Peyer's patch (tissue), 4 donors: Measurements from ENCODE around the gene TRIM14. TPM values are rescaled to one million over a fixed set of nuclear protein-coding genes. Genes with fewer than 3 reads are reported as not detected.

Experiments used
- DNase-seq, 3 donors: peaks; one replicate each; pipeline ENCODE4 v3.0.0-alpha.2; 2017 to 2019
- H3K27ac ChIP-seq, 4 donors: fragments of 200-600 bp; sonication (generic); one replicate each; pipeline ENCODE4 v1.5.1; 2016 to 2019
- H3K27me3 ChIP-seq, 2 donors: fragments of 200-600 bp; sonication (generic); one replicate each; pipeline ENCODE4 v1.5.1; 2019
- H3K36me3 ChIP-seq, 3 donors: fragments of 200-600 bp; sonication (generic); one replicate each; pipeline ENCODE4 v1.5.1; 2016 to 2019
- H3K4me1 ChIP-seq, 4 donors: fragments of 200-600 bp; sonication (generic); one replicate each; pipeline ENCODE4 v1.5.1; 2016 to 2019
- H3K4me3 ChIP-seq, 4 donors: fragments of 200-600 bp; sonication (generic); 1 replicate in 3 of 4; 2 replicates in 1 of 4; pipeline ENCODE4 v1.5.1; 2016 to 2019; ENCODE audit warnings: mild to moderate bottlenecking in 1 of 4
- H3K9me3 ChIP-seq, 4 donors: fragments of 200-600 bp; sonication (generic); one replicate each; pipeline ENCODE4 v1.5.1; 2016 to 2019; ENCODE audit warnings: mild to moderate bottlenecking in 1 of 4
- CTCF ChIP-seq, 6 experiments: fragments of 450-650 bp in 4 of 6; fragments of 200-600 bp in 2 of 6; sonication (generic) in 1 of 6; IDR thresholded peaks; one replicate each; pipeline ENCODE4 v1.5.1; 2017 to 2019; ENCODE audit warnings: antibody characterized with exemption in 6 of 6, mild to moderate bottlenecking in 3 of 6, moderate library complexity in 1 of 6
- POLR2A ChIP-seq, 2 donors: fragments of 450-650 bp; IDR thresholded peaks; one replicate each; pipeline ENCODE4 v1.5.1; 2017; ENCODE audit warnings: antibody characterized with exemption in 2 of 2, mild to moderate bottlenecking in 2 of 2, moderate library complexity in 2 of 2
- total RNA-seq, 4 donors: library from RNA; depleted of rRNA; stranded (reverse); fragments of >200 nt; gene quantifications; one replicate each; pipeline ENCODE4 v1.1.0, GENCODE V29; 2016

The TRIM14 gene
- total RNA-seq, 4 donors from 2014 or later, result 61.1 to 101 (median 72.0) TPM

GRCh38 chr9:98074115-98074990 lies 44.7 kb downstream of the TRIM14 start:
- H3K27me3 ChIP-seq, result no peaks in the 10 kb centered on the region
- no peak overlapping the region for H3K4me3 ChIP-seq
- H3K4me1 ChIP-seq, result peaks cover 0 to 41% (median 6%) of the 10 kb centered on the region in 4 donors
- H3K9me3 ChIP-seq, result no peaks in the 10 kb centered on the region
- H3K27ac ChIP-seq, result peak overlapping the region; percentile 51 to 91 (median 80)
- peaks cover 0 to 17% (median 0%) of the 10 kb centered on the region in 3 donors for H3K36me3 ChIP-seq
- peak; percentile 64 to 89 (median 77) for DNase-seq
- TF ChIP-seq CTCF (IDR thresholded peaks at IDR 0.05) (peak; percentile 82 to 98 (median 92)), POLR2A (IDR thresholded peaks at IDR 0.05) (no peak)

GRCh38 chr9:98071737-98072136 lies 47.3 kb downstream of the TRIM14 start:
- Histone ChIP-seq H3K9me3 (no peaks in the 10 kb centered on the region), H3K27me3 (no peaks in the 10 kb centered on the region), H3K4me3 (no peak overlapping the region), H3K4me1 (peaks cover 0 to 41% (median 6%) of the 10 kb centered on the region in 4 donors), H3K36me3 (peaks cover 0 to 4% (median 0%) of the 10 kb centered on the region in 3 donors), H3K27ac (peak overlapping the region in 3 of 4 donors; percentile 78 to 91 (median 82))
- TF ChIP-seq POLR2A (IDR thresholded peaks at IDR 0.05) (no peak), CTCF (IDR thresholded peaks at IDR 0.05) (no peak)
- DNase-seq, result peak in 2 of 3 donors; percentile 61 to 74

- no peak for DNase-seq
- Histone ChIP-seq H3K27me3 (no peaks in the 10 kb centered on the region), H3K4me1 (peaks cover 0 to 41% (median 6%) of the 10 kb centered on the region in 4 donors), H3K9me3 (no peaks in the 10 kb centered on the region), H3K36me3 (peaks cover 0 to 9% (median 0%) of the 10 kb centered on the region in 3 donors), H3K27ac (peak overlapping the region in 2 of 4 donors; percentile 82 to 91), H3K4me3 (no peak overlapping the region)
- no peak for TF ChIP-seq CTCF (IDR thresholded peaks at IDR 0.05)
- no peak for TF ChIP-seq POLR2A (IDR thresholded peaks at IDR 0.05)
These were observed 48.3 kb downstream of the TRIM14 start for GRCh38 chr9:98070704-98071103.

- no peak overlapping the region for H3K27ac ChIP-seq
- no peak for TF ChIP-seq POLR2A (IDR thresholded peaks at IDR 0.05)
- TF ChIP-seq CTCF (IDR thresholded peaks at IDR 0.05), result no peak
- H3K4me3 ChIP-seq, result no peak overlapping the region
- H3K36me3 ChIP-seq, result peaks cover 0 to 17% (median 0%) of the 10 kb centered on the region in 3 donors
- H3K4me1 ChIP-seq, result peaks cover 0 to 35% (median 3%) of the 10 kb centered on the region in 4 donors
- DNase-seq, result no peak
- H3K27me3 ChIP-seq, result no peaks in the 10 kb centered on the region
- no peaks in the 10 kb centered on the region for H3K9me3 ChIP-seq
These were observed 49.5 kb downstream of the TRIM14 start for GRCh38 chr9:98069551-98069950.

GRCh38 chr9:98067184-98067583 lies 51.8 kb downstream of the TRIM14 start:
- no peak for TF ChIP-seq POLR2A (IDR thresholded peaks at IDR 0.05)
- no peak for TF ChIP-seq CTCF (IDR thresholded peaks at IDR 0.05)
- Histone ChIP-seq H3K4me1 (peaks cover 0 to 15% (median 0%) of the 10 kb centered on the region in 4 donors), H3K27ac (no peak overlapping the region), H3K4me3 (no peak overlapping the region), H3K27me3 (no peaks in the 10 kb centered on the region), H3K9me3 (no peaks in the 10 kb centered on the region), H3K36me3 (peaks cover 0 to 41% (median 0%) of the 10 kb centered on the region in 3 donors)
- no peak for DNase-seq
